PFSK-1 (cell line): ENCODE measurements around the gene ANO4.

Source experiments
- POLR2AphosphoS5 ChIP-seq: IDR thresholded peaks from 2 replicates; pipeline ENCODE4 v1.6.1; 2012; ENCODE audit warnings: low read depth, mild to moderate bottlenecking, control low read depth, low read length, moderate library complexity
- REST ChIP-seq, 2 experiments: IDR thresholded peaks; 2 replicates each; pipeline versions ENCODE4 v1.6.1 to v1.8.0; 2011 to 2012; ENCODE audit warnings: low read depth in 2 of 2, low read length in 2 of 2, control low read depth in 1 of 2, inconsistent platforms in 1 of 2, mild to moderate bottlenecking in 1 of 2, moderate library complexity in 1 of 2; ENCODE audit not compliant: insufficient read depth in 1 of 2
- SIN3A ChIP-seq: IDR thresholded peaks from 2 replicates; pipeline ENCODE4 v1.6.1; 2012; ENCODE audit warnings: mild to moderate bottlenecking, low read length, moderate library complexity, borderline replicate concordance; ENCODE audit not compliant: insufficient read depth
- TAF1 ChIP-seq: IDR thresholded peaks from 2 replicates; pipeline ENCODE4 v1.6.1; 2012; ENCODE audit warnings: low read length, control low read depth, borderline replicate concordance; ENCODE audit not compliant: insufficient read depth

DNA sequence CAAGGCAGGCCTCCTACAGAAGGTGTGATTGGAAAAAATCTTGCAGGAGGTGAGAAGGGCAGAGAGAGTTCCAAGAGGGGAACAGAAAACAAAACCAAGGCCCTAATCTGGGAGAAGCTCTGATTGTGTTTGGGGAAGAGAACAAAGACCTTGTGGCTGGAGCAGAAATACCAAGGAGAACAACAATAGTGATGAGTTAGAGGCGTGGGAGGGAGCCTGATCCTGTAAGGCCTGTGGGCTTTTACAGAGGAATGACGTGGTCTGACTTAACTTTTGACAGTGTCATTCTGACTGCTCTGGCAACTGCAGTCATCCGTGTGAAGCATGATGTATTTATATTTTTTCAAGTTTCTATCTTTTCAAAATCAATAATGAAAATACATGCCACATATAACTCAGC, 200.6 kb downstream of the ANO4 start:
- TF ChIP-seq TAF1 (no peak), POLR2AphosphoS5 (no peak), REST (IDR thresholded peaks at IDR 0.05; ENCODE audit: insufficient read depth in 1 of 2, low read depth in 2 of 2, low read length in 2 of 2) (no peak), SIN3A (no peak)
